Caco-2 (cell line): ENCODE data around the gene SDE2. TPM values are rescaled to one million over a fixed set of nuclear protein-coding genes. Genes with fewer than 3 reads are reported as not detected.
"Not testable (repeated sequence)": the region's sequence is repeated elsewhere in the genome, so short reads cannot be mapped to it uniquely, and the experiment has no call there.

Experiments
- BruUV-seq: library from RNA; stranded (reverse); fragments of 400-500 nt; replicated peaks from 2 replicates; lab custom pipeline; 2021; lab: Mats Ljungman, UMichigan
- CTCF ChIA-PET: fragments of 300-600 bp; sonication (Branson Sonifier 250); formaldehyde crosslinking; loops from one replicate; lab custom pipeline; 2022; ENCODE audit warnings: antibody characterized with exemption; lab: Charles Lee
- POLR2A ChIA-PET: fragments of 300-600 bp; sonication (Branson Sonifier 250); formaldehyde crosslinking; loops from one replicate; lab custom pipeline; 2022; ENCODE audit warnings: antibody characterized with exemption; lab: Charles Lee
- DNase-seq, 2 experiments: peaks; one replicate each; pipeline versions ENCODE4 v3.0.0 to v3.0.0-alpha.2; 2020 to 2022
- H3K27me3 ChIP-seq: replicated peaks from 2 replicates; pipeline ENCODE4 v1.6.0; 2011; ENCODE audit warnings: low read length; ENCODE audit not compliant: control insufficient read depth, insufficient read depth
- H3K36me3 ChIP-seq: 2 replicates; pipeline ENCODE4 v1.5.1; 2011; ENCODE audit warnings: low read length; ENCODE audit not compliant: control insufficient read depth, insufficient read depth
- H3K4me1 ChIP-seq: fragments of 250-450 bp; sonication (Bioruptor Pico); 2 replicates; pipeline ENCODE4 v1.5.1; 2020; ENCODE audit warnings: mild to moderate bottlenecking
- H3K4me3 ChIP-seq: 2 replicates; pipeline ENCODE4 v1.5.1; 2011; ENCODE audit warnings: low read depth, mild to moderate bottlenecking, control low read depth, low read length
- H3K9me3 ChIP-seq: fragments of 250-450 bp; sonication (Bioruptor Pico); 2 replicates; pipeline ENCODE4 v1.5.1; 2020; ENCODE audit warnings: mild to moderate bottlenecking, moderate library complexity
- H3K27ac Mint-ChIP-seq: one replicate; pipeline ENCODE4 v1.8.0; 2022; ENCODE audit warnings: mixed read lengths; ENCODE audit not compliant: unreplicated experiment
- H3K27me3 Mint-ChIP-seq: one replicate; pipeline ENCODE4 v1.8.0; 2022; ENCODE audit warnings: mixed read lengths; ENCODE audit not compliant: insufficient read depth, unreplicated experiment
- H3K36me3 Mint-ChIP-seq: one replicate; pipeline ENCODE4 v1.8.0; 2022; ENCODE audit warnings: mild to moderate bottlenecking, mixed read lengths; ENCODE audit not compliant: insufficient read depth, unreplicated experiment
- H3K4me1 Mint-ChIP-seq: one replicate; pipeline ENCODE4 v1.8.0; 2022; ENCODE audit warnings: low read depth, mixed read lengths; ENCODE audit not compliant: unreplicated experiment
- H3K4me3 Mint-ChIP-seq: one replicate; pipeline ENCODE4 v1.8.0; 2022; ENCODE audit warnings: mild to moderate bottlenecking, moderate library complexity, mixed read lengths; ENCODE audit not compliant: unreplicated experiment
- H3K9me3 Mint-ChIP-seq: one replicate; pipeline ENCODE4 v1.8.0; 2022; ENCODE audit warnings: mixed read lengths; ENCODE audit not compliant: unreplicated experiment
- intact Hi-C: fragments of 100-400 bp; cut with micrococcal nuclease; formaldehyde crosslinking; loops from one replicate; pipeline ENCODE4 v1.10.0; 2022; ENCODE audit not compliant: unreplicated experiment
- total RNA-seq: library from RNA; stranded (reverse); gene quantifications from 2 replicates; pipeline ENCODE4 v1.2.3, GENCODE V29; 2022
- TF ChIP-seq, protein P1 (sequence below), 2 experiments: fragments of 200-600 bp in 1 of 2; IDR thresholded peaks; 1 replicate in 1 of 2; 2 replicates in 1 of 2; pipeline versions ENCODE4 v1.5.1 to v1.8.0; 2011 to 2022; ENCODE audit warnings: antibody characterized with exemption in 1 of 2, control low read depth in 1 of 2, inconsistent platforms in 1 of 2, low read depth in 1 of 2, low read length in 1 of 2, mild to moderate bottlenecking in 1 of 2, moderate library complexity in 1 of 2; ENCODE audit not compliant: insufficient read depth in 1 of 2, severe bottlenecking in 1 of 2, unreplicated experiment in 1 of 2

SDE2 gene
- total RNA-seq, 1 experiment from 2014 or later = 18.6 TPM

- no TSS peak for BruUV-seq
- Mint-ChIP-seq H3K27me3 (no peaks in the 10 kb centered on the region), H3K4me1 (no peaks in the 10 kb centered on the region), H3K4me3 (no peak overlapping the region), H3K27ac (no peak overlapping the region), H3K9me3 (peaks cover 20% of the 10 kb centered on the region), H3K36me3 (peaks cover 66% of the 10 kb centered on the region)
- POLR2A ChIA-PET = no interaction called here
- H3K36me3 ChIP-seq = peaks cover 3% of the 10 kb centered on the region
- H3K4me1 ChIP-seq = no peaks in the 10 kb centered on the region
- TF ChIP-seq, protein P1, sequence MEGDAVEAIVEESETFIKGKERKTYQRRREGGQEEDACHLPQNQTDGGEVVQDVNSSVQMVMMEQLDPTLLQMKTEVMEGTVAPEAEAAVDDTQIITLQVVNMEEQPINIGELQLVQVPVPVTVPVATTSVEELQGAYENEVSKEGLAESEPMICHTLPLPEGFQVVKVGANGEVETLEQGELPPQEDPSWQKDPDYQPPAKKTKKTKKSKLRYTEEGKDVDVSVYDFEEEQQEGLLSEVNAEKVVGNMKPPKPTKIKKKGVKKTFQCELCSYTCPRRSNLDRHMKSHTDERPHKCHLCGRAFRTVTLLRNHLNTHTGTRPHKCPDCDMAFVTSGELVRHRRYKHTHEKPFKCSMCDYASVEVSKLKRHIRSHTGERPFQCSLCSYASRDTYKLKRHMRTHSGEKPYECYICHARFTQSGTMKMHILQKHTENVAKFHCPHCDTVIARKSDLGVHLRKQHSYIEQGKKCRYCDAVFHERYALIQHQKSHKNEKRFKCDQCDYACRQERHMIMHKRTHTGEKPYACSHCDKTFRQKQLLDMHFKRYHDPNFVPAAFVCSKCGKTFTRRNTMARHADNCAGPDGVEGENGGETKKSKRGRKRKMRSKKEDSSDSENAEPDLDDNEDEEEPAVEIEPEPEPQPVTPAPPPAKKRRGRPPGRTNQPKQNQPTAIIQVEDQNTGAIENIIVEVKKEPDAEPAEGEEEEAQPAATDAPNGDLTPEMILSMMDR (IDR thresholded peaks at IDR 0.05; ENCODE audit: insufficient read depth in 1 of 2, low read depth in 1 of 2, low read length in 1 of 2, severe bottlenecking in 1 of 2, unreplicated experiment in 1 of 2) = no peak
- H3K27me3 ChIP-seq = no peaks in the 10 kb centered on the region
- no peak overlapping the region for H3K4me3 ChIP-seq
- peaks cover 4% of the 10 kb centered on the region; the same call in 1 of the 2 replicates for H3K9me3 ChIP-seq
- intact Hi-C loops = no loop called here
- no peak for DNase-seq
- CTCF ChIA-PET = no interaction called here
These were observed 18.9 kb downstream of the SDE2 start for GRCh38 chr1:225980005-225980836.

GRCh38 chr1:225979421-225979820, 19.7 kb downstream of the SDE2 start:
- Histone ChIP-seq H3K27me3 (no peaks in the 10 kb centered on the region), H3K36me3 (peaks cover 3% of the 10 kb centered on the region), H3K4me3 (no peak overlapping the region), H3K9me3 (peaks cover 4% of the 10 kb centered on the region; the same call in 1 of the 2 replicates), H3K4me1 (no peaks in the 10 kb centered on the region)
- no peak for DNase-seq
- POLR2A ChIA-PET = no interaction called here
- intact Hi-C loops = loop anchor here (5.0 to 10.0 kb wide), 5 partner anchors 117 to 665 kb away; partner anchors contain the start of gene ENAH
- no peaks in the 10 kb centered on the region for H3K27me3 Mint-ChIP-seq
- BruUV-seq = no TSS peak
- peaks cover 20% of the 10 kb centered on the region for H3K9me3 Mint-ChIP-seq
- no peaks in the 10 kb centered on the region for H3K4me1 Mint-ChIP-seq
- H3K27ac Mint-ChIP-seq = no peak overlapping the region
- H3K36me3 Mint-ChIP-seq = peaks cover 65% of the 10 kb centered on the region
- CTCF ChIA-PET = interaction anchor here (0.6 kb wide), 1 partner anchor 62 kb away, joined by 3 read pairs; no protein-coding TSS in a partner anchor
- H3K4me3 Mint-ChIP-seq = no peak overlapping the region
- TF ChIP-seq, protein P1 (IDR thresholded peaks at IDR 0.05; ENCODE audit: insufficient read depth in 1 of 2, low read depth in 1 of 2, low read length in 1 of 2, severe bottlenecking in 1 of 2, unreplicated experiment in 1 of 2) = no peak

GRCh38 chr1:225977937-225978748, 21.0 kb downstream of the SDE2 start:
- TF ChIP-seq, protein P1 (IDR thresholded peaks at IDR 0.05; ENCODE audit: insufficient read depth in 1 of 2, low read depth in 1 of 2, low read length in 1 of 2, severe bottlenecking in 1 of 2, unreplicated experiment in 1 of 2) = no peak
- no peaks in the 10 kb centered on the region for H3K4me1 ChIP-seq
- H3K9me3 ChIP-seq = peaks cover 4% of the 10 kb centered on the region; the same call in 1 of the 2 replicates
- H3K36me3 Mint-ChIP-seq = peaks cover 56% of the 10 kb centered on the region
- no peak overlapping the region for H3K27ac Mint-ChIP-seq
- H3K27me3 ChIP-seq = no peaks in the 10 kb centered on the region
- BruUV-seq = no TSS peak
- intact Hi-C loops = loop anchor here (5.0 to 10.0 kb wide), 5 partner anchors 116 to 663 kb away; partner anchors contain the start of gene ENAH
- no peaks in the 10 kb centered on the region for H3K27me3 Mint-ChIP-seq
- H3K4me3 Mint-ChIP-seq = no peak overlapping the region
- ChIA-PET POLR2A (no interaction called here), CTCF (no interaction called here)
- H3K9me3 Mint-ChIP-seq = peaks cover 15% of the 10 kb centered on the region
- no peaks in the 10 kb centered on the region for H3K4me1 Mint-ChIP-seq
- DNase-seq = no peak
- peaks cover 3% of the 10 kb centered on the region for H3K36me3 ChIP-seq
- no peak overlapping the region for H3K4me3 ChIP-seq

GRCh38 chr1:225975146-225975545, 24.0 kb downstream of the SDE2 start:
- H3K4me3 Mint-ChIP-seq, H3K27ac Mint-ChIP-seq, POLR2A ChIA-PET, H3K9me3 ChIP-seq, H3K4me1 Mint-ChIP-seq, H3K9me3 Mint-ChIP-seq, DNase-seq, CTCF ChIA-PET, H3K27me3 Mint-ChIP-seq, H3K4me3 ChIP-seq, H3K36me3 ChIP-seq, H3K27me3 ChIP-seq, BruUV-seq, H3K4me1 ChIP-seq: not testable (repeated sequence)
- peaks cover 28% of the 10 kb centered on the region for H3K36me3 Mint-ChIP-seq
- intact Hi-C loops = loop anchor here (5.0 to 10.0 kb wide), 5 partner anchors 113 to 660 kb away; partner anchors contain the start of gene ENAH
